Testis (tissue), 2 donors: Measurements from ENCODE around the gene CHRNB1.

Experiments
- CTCF ChIP-seq, 3 experiments: fragments of 450-650 bp in 2 of 3; fragments of 200-600 bp in 1 of 3; sonication (generic) in 1 of 3; IDR thresholded peaks; one replicate each; pipeline ENCODE4 v1.5.1; 2016 to 2019; ENCODE audit warnings: antibody characterized with exemption in 3 of 3, mild to moderate bottlenecking in 2 of 3, moderate library complexity in 1 of 3
- POLR2A ChIP-seq: fragments of 450-650 bp; IDR thresholded peaks from one replicate; pipeline ENCODE4 v1.6.1; 2017; ENCODE audit warnings: antibody characterized with exemption, mild to moderate bottlenecking, moderate library complexity

GRCh38 chr17:7439462-7440112 lies 5.3 kb upstream of the CHRNB1 start, which contains the start of gene FGF11:
- TF ChIP-seq POLR2A, result no peak
- no peak for TF ChIP-seq CTCF (IDR thresholded peaks at IDR 0.05)
